Right lobe of liver (tissue), 6 donors: ENCODE measurements around the gene MAGI1. TPM values are rescaled to one million over a fixed set of nuclear protein-coding genes. Genes with fewer than 3 reads are reported as not detected.

ENCODE experiments used
- ATAC-seq, 4 donors: fragments of 200-7000 bp; cut with Tn5 transposase; one replicate each; pipeline ENCODE4 v1.9.1; 2020; ENCODE audit warnings: mild to moderate bottlenecking in 4 of 4, moderate library complexity in 4 of 4
- DNase-seq, 3 donors: peaks; one replicate each; pipeline ENCODE4 v3.0.0-alpha.2; 2020
- H3K27ac ChIP-seq, 3 donors: fragments of 200-600 bp; one replicate each; pipeline ENCODE4 v1.8.0; 2022
- H3K27me3 ChIP-seq, 2 donors: fragments of 200-600 bp; one replicate each; pipeline ENCODE4 v1.8.0; 2022
- H3K36me3 ChIP-seq, 4 donors: fragments of 200-600 bp; sonication (generic) in 1 of 4; one replicate each; pipeline versions ENCODE4 v1.5.1 to v1.8.0; 2017 to 2022; ENCODE audit warnings: control low read depth in 1 of 4
- H3K4me1 ChIP-seq, 4 donors: fragments of 200-600 bp; sonication (generic) in 1 of 4; one replicate each; pipeline versions ENCODE4 v1.5.1 to v1.8.0; 2017 to 2022; ENCODE audit warnings: control low read depth in 1 of 4
- H3K4me3 ChIP-seq, 3 donors: fragments of 200-600 bp; one replicate each; pipeline ENCODE4 v1.8.0; 2022
- H3K9me3 ChIP-seq, 4 donors: fragments of 200-600 bp; sonication (generic) in 1 of 4; one replicate each; pipeline versions ENCODE4 v1.5.1 to v1.8.0; 2017 to 2022; ENCODE audit warnings: control low read depth in 1 of 4
- POLR2A ChIP-seq: fragments of 450-650 bp; IDR thresholded peaks from one replicate; pipeline ENCODE4 v1.6.1; 2017; ENCODE audit warnings: antibody characterized with exemption, mild to moderate bottlenecking
- WGBS: methylation state at CpG from one replicate; pipeline ENCODE4 v1.1.6; 2018; ENCODE audit warnings: low coverage, low lambda C conversion rate; ENCODE audit not compliant: insufficient coverage; ENCODE audit errors: missing lambda C conversion rate; 5-methylcytosine and 5-hydroxymethylcytosine counted together
- intact Hi-C, 2 donors: fragments of 100-400 bp; cut with DNase I; formaldehyde crosslinking; loops; one replicate each; pipeline versions ENCODE4 v1.11.2 to v1.14.1; 2022
- total RNA-seq, 6 experiments: library from RNA; depleted of rRNA in 2 of 6; stranded (reverse); fragments of >200 nt in 2 of 6; fragmentation: NEBNext Ultra II Directional in 3 of 6; extraction: Animal tissue kit (Norgen Biotek cat#: 25700) in 3 of 6; gene quantifications; one replicate each; pipeline versions ENCODE4 v1.1.0 to v1.2.4, GENCODE V29; 2016 to 2023
- TF ChIP-seq, protein P1 (sequence below), 4 donors: fragments of 200-600 bp in 3 of 4; fragments of 450-650 bp in 1 of 4; IDR thresholded peaks; one replicate each; pipeline versions ENCODE4 v1.5.1 to v1.8.0; 2016 to 2022; ENCODE audit warnings: antibody characterized with exemption in 4 of 4, mild to moderate bottlenecking in 2 of 4
- donor health status: DM: no; HTN: yes; CAD: no.
- donor health status: DM: no; HTN: no; CAD: no.
- donor health status: DM: no; HTN: no; CAD: no.
- donor health status: DM: no; HTN: yes; CAD: no.
- donor health status: DM: no; HTN: yes; CAD: no.

The MAGI1 gene
- total RNA-seq, 6 experiments from 2014 or later = 22.6 to 37.7 (median 26.9) TPM

DNA sequence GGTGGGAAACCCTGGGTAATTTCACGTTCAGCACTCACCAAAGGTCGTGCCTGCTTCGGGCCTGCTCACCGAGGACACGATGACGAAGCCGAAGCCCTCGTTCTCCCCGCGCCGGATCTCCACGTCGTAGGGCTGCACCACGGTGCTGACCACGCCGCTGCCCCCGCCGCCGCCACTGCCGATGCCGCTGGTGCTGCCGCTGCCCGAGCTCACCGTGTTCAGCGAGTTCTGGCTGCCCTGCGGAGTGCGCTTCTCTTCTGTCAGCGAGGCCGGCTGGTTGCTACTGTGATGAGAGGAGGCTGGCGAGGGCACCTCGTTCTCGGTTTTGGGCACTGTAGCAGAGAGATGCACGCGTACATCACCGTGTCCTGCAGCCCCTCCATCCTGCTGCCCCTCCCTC, 659.5 kb downstream of the MAGI1 start:
- TF ChIP-seq POLR2A = no peak
- TF ChIP-seq, protein P1, sequence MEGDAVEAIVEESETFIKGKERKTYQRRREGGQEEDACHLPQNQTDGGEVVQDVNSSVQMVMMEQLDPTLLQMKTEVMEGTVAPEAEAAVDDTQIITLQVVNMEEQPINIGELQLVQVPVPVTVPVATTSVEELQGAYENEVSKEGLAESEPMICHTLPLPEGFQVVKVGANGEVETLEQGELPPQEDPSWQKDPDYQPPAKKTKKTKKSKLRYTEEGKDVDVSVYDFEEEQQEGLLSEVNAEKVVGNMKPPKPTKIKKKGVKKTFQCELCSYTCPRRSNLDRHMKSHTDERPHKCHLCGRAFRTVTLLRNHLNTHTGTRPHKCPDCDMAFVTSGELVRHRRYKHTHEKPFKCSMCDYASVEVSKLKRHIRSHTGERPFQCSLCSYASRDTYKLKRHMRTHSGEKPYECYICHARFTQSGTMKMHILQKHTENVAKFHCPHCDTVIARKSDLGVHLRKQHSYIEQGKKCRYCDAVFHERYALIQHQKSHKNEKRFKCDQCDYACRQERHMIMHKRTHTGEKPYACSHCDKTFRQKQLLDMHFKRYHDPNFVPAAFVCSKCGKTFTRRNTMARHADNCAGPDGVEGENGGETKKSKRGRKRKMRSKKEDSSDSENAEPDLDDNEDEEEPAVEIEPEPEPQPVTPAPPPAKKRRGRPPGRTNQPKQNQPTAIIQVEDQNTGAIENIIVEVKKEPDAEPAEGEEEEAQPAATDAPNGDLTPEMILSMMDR (IDR thresholded peaks at IDR 0.05) = no peak
- intact Hi-C loops = no loop called here
- ATAC-seq (no peak), DNase-seq (peak in 1 of 3 donors; percentile 49)
- Histone ChIP-seq H3K9me3 (no peaks in the 10 kb centered on the region), H3K36me3 (peaks cover 0 to 41% (median 10%) of the 10 kb centered on the region in 4 donors), H3K4me3 (no peak overlapping the region), H3K4me1 (no peaks in the 10 kb centered on the region), H3K27ac (no peak overlapping the region), H3K27me3 (no peaks in the 10 kb centered on the region)
- WGBS = 93% methylated on average over 14 of the region's 35 CpGs

DNA sequence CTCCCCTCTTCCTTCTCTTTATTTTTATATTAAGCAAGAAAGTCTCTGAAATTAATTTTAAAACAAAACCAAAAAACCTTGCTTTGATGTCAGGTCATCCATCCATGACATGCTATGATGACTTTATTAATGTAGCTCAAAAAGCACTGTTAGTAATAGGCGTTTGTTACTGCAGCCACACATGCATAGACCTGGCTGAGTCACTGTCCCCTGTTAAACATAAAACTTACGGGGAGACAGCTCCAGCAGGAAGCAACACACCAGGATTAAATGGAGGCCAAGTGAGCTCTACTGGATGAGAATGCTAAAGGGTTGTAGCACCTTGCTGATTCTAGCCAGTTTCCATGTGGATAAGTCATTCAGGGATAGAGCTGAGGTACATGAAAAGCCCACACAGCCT, 661.1 kb downstream of the MAGI1 start:
- intact Hi-C loops = no loop called here
- 88% methylated on average over 2 of the region's 2 CpGs for WGBS
- Histone ChIP-seq H3K27me3 (no peaks in the 10 kb centered on the region), H3K36me3 (peaks cover 0 to 33% (median 8%) of the 10 kb centered on the region in 4 donors), H3K9me3 (no peaks in the 10 kb centered on the region), H3K27ac (no peak overlapping the region), H3K4me3 (no peak overlapping the region), H3K4me1 (no peaks in the 10 kb centered on the region)
- TF ChIP-seq, protein P1 (IDR thresholded peaks at IDR 0.05) = no peak
- TF ChIP-seq POLR2A = no peak
- ATAC-seq (no peak), DNase-seq (no peak)

DNA sequence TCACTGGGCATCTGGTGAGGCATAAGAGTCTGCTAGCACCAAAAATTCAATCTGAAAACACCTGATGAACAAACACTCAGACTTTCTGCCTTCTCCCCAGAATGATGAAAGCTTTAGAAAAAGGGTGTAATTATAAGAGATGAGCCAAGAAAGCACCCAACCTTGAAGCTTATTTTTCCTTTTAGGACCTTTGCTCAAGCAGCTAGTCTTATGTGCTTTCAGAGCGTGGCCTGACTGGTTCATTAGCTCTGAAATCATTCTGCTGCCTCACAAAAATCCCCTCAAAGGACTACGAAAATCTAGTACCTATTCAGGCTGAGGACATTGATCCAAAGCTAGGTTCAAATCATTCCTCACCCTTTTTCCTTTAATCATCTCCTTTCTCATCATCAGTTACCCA, 662.3 kb downstream of the MAGI1 start:
- Histone ChIP-seq H3K36me3 (peaks cover 0 to 22% (median 4%) of the 10 kb centered on the region in 4 donors), H3K27me3 (no peaks in the 10 kb centered on the region), H3K9me3 (no peaks in the 10 kb centered on the region), H3K4me3 (no peak overlapping the region), H3K4me1 (no peaks in the 10 kb centered on the region), H3K27ac (no peak overlapping the region)
- 50% methylated on average over 2 of the region's 2 CpGs for WGBS
- intact Hi-C loops = no loop called here
- TF ChIP-seq, protein P1 (IDR thresholded peaks at IDR 0.05) = no peak
- no peak for TF ChIP-seq POLR2A
- DNase-seq (no peak), ATAC-seq (no peak)

DNA sequence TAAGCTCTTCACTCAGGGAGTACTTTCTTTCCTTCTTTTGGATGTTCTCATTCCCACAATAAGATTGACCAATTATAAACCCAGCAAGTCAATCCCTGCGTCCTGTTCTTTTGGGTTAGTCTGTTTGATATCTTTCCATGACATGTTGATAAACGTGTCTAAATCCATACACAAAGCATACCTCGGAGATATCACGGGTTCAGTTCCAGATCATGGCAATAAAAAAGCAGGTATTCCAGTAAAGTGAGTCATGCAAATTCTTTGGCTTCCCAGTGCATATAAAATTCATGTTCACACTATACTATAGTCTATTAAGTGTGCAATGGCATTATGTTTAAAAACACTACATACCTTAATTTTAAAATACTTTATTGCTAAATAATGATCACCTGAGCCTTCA, 667.7 kb downstream of the MAGI1 start:
- 99% methylated on average over 4 of the region's 4 CpGs for WGBS
- H3K27me3 ChIP-seq = no peaks in the 10 kb centered on the region
- no peaks in the 10 kb centered on the region for H3K36me3 ChIP-seq
- no peak overlapping the region for H3K4me3 ChIP-seq
- no peaks in the 10 kb centered on the region for H3K4me1 ChIP-seq
- no peaks in the 10 kb centered on the region for H3K9me3 ChIP-seq
- intact Hi-C loops = no loop called here
- TF ChIP-seq, protein P1 (IDR thresholded peaks at IDR 0.05) = no peak
- TF ChIP-seq POLR2A = no peak
- H3K27ac ChIP-seq = no peak overlapping the region
- ATAC-seq (no peak), DNase-seq (no peak)

DNA sequence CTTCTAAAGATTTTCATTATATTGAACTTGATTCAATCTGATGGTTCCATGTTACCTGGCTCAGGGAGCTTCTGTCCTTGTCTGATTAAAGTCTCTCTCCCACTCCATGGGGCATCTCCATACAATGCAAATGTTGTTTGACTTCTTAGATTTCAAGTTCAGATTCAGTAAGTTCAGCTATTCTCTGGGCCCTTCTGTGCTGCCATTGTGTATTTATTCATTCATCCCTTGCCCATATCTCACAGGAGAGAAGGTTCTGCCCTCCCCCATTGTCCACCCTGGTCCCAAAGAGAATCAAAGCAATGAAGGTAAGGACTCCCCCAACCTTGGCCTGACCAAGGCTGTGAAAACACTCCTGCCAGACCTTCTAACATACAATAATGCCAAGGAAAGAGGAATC, 669.9 kb downstream of the MAGI1 start:
- TF ChIP-seq POLR2A = no peak
- TF ChIP-seq, protein P1 (IDR thresholded peaks at IDR 0.05) = no peak
- intact Hi-C loops = no loop called here
- Histone ChIP-seq H3K4me1 (no peaks in the 10 kb centered on the region), H3K27ac (no peak overlapping the region), H3K4me3 (no peak overlapping the region), H3K9me3 (no peaks in the 10 kb centered on the region), H3K27me3 (no peaks in the 10 kb centered on the region), H3K36me3 (no peaks in the 10 kb centered on the region)
- ATAC-seq (no peak), DNase-seq (no peak)
